HL-60 (cell line): ENCODE data around the gene ANKRD31.

ENCODE experiments used
- DNase-seq, 2 experiments: peaks; one replicate each; pipeline ENCODE4 v3.0.0-alpha.2; 2010 to 2020; ENCODE audit warnings: low read depth in 1 of 2, low spot score in 1 of 2
- H3K27ac ChIP-seq: fragments of 250-450 bp; sonication (Bioruptor Pico); replicated peaks from 2 replicates; pipeline ENCODE4 v1.5.1; 2020; ENCODE audit warnings: mild to moderate bottlenecking, moderate library complexity
- H3K27me3 ChIP-seq: fragments of 250-450 bp; sonication (Bioruptor Pico); 2 replicates; pipeline ENCODE4 v1.5.1; 2021; ENCODE audit warnings: mild to moderate bottlenecking, moderate library complexity; ENCODE audit not compliant: insufficient read depth, poor library complexity, severe bottlenecking
- H3K4me3 ChIP-seq: replicated peaks from 2 replicates; pipeline ENCODE4 v1.5.1; 2011; ENCODE audit warnings: mild to moderate bottlenecking, control low read depth, low read length; ENCODE audit not compliant: insufficient read depth
- CTCF ChIP-seq: IDR thresholded peaks from one replicate; pipeline ENCODE4 v1.5.1; 2011; ENCODE audit warnings: low read length, control low read depth, inconsistent platforms; ENCODE audit not compliant: insufficient read depth
- GABPA ChIP-seq: IDR thresholded peaks from 2 replicates; pipeline ENCODE4 v1.6.1; 2012; ENCODE audit warnings: low read depth
- POLR2AphosphoS5 ChIP-seq: IDR thresholded peaks from 2 replicates; pipeline ENCODE4 v1.6.1; 2012; ENCODE audit warnings: low read depth
- SPI1 ChIP-seq: IDR thresholded peaks from 2 replicates; pipeline ENCODE4 v1.6.1; 2012; ENCODE audit warnings: low read depth, mild to moderate bottlenecking, borderline replicate concordance
- TF ChIP-seq, protein P1 (sequence below): IDR thresholded peaks from 2 replicates; pipeline ENCODE4 v1.6.1; 2012; ENCODE audit warnings: low read depth; ENCODE audit not compliant: insufficient replicate concordance

The ANKRD31 gene

DNA sequence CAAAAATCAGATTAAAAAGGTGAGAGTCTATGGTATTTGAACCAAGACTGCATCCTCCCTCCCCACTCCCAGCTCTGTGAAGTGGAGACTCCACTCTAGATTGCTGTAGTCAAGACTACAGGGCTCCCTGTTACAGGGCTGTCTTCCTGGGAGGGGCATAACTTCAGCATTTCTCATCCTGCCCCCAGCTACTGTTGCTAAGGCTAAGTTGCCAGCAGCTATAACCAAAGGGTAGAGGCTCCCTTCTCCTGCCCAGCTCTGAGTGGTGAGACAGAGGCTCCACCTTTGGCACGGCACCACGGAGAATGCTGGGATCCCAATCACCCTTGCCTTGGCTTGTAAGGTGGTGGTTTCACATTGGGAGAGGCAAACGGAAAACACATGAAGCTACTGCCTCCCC is 145.1 kb downstream of the ANKRD31 start:
- Histone ChIP-seq H3K4me3 (no peak overlapping the region), H3K27me3 (no peaks in the 10 kb centered on the region), H3K27ac (no peak overlapping the region)
- no peak for DNase-seq
- TF ChIP-seq GABPA (no peak), CTCF (no peak), POLR2AphosphoS5 (no peak), SPI1 (no peak)

DNA sequence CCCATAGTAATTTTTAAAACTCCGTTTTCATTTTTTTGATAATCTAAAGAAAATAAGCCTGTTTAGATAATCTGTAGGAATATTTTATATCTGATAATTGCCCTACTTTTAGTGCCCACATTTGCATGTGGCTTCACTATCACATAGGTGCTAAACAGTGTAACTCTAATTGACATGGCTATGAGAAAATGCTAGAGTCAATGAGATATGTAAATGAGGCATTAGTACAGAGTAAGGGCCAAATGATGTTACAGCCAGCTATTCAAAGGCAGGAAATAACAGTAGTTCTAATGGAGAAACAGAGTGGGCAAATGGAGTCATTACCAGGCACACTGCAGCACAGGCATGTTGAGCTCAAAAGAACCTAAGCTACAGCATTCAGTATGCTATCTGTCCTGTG is 147.0 kb downstream of the ANKRD31 start:
- H3K27ac ChIP-seq: no peak overlapping the region
- H3K4me3 ChIP-seq: no peak overlapping the region
- no peaks in the 10 kb centered on the region for H3K27me3 ChIP-seq
- TF ChIP-seq SPI1: no peak
- no peak for DNase-seq

- no peaks in the 10 kb centered on the region for H3K27me3 ChIP-seq
- TF ChIP-seq CTCF: no peak
- no peak for TF ChIP-seq GABPA
- no peak for TF ChIP-seq POLR2AphosphoS5
- TF ChIP-seq, protein P1, sequence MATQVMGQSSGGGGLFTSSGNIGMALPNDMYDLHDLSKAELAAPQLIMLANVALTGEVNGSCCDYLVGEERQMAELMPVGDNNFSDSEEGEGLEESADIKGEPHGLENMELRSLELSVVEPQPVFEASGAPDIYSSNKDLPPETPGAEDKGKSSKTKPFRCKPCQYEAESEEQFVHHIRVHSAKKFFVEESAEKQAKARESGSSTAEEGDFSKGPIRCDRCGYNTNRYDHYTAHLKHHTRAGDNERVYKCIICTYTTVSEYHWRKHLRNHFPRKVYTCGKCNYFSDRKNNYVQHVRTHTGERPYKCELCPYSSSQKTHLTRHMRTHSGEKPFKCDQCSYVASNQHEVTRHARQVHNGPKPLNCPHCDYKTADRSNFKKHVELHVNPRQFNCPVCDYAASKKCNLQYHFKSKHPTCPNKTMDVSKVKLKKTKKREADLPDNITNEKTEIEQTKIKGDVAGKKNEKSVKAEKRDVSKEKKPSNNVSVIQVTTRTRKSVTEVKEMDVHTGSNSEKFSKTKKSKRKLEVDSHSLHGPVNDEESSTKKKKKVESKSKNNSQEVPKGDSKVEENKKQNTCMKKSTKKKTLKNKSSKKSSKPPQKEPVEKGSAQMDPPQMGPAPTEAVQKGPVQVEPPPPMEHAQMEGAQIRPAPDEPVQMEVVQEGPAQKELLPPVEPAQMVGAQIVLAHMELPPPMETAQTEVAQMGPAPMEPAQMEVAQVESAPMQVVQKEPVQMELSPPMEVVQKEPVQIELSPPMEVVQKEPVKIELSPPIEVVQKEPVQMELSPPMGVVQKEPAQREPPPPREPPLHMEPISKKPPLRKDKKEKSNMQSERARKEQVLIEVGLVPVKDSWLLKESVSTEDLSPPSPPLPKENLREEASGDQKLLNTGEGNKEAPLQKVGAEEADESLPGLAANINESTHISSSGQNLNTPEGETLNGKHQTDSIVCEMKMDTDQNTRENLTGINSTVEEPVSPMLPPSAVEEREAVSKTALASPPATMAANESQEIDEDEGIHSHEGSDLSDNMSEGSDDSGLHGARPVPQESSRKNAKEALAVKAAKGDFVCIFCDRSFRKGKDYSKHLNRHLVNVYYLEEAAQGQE: no peak
- no peak for TF ChIP-seq SPI1
- DNase-seq: no peak
- no peak overlapping the region for H3K4me3 ChIP-seq
- H3K27ac ChIP-seq: no peak overlapping the region
Measured at GRCh38 chr5:75089137-75089536, 147.5 kb downstream of the ANKRD31 start.

DNA sequence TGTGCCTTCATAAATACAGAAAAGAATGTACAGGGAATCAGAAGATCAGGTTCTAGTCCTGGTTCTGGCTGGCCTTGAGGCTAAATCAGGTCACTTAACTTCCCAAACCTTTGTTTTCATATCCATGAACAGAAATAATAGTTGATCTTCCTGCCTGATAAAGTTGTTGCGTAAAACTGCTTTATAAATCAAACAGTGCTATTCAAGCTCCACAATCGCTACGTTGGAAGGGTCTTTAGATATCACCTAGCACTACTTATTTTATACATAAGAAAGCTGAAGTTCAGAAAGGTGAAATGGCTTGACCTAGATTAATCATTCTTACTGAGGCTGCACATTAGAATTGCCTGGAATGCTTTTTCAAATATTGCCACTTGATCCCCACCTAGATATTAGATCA is 148.0 kb downstream of the ANKRD31 start:
- Histone ChIP-seq H3K27ac (no peak overlapping the region), H3K27me3 (no peaks in the 10 kb centered on the region), H3K4me3 (no peak overlapping the region)
- TF ChIP-seq, protein P1: no peak
- TF ChIP-seq GABPA: no peak
- no peak for TF ChIP-seq POLR2AphosphoS5
- no peak for TF ChIP-seq SPI1
- TF ChIP-seq CTCF: no peak
- DNase-seq: no peak
